GF-D8 (cell line): ENCODE data around the gene PGBD4.
A peak's percentile ranks its signal among the peaks of the same experiment; 100 is the strongest.

Source experiments
- DNase-seq: peaks from one replicate; lab custom pipeline; 2025; lab: John Stamatoyannopoulos, UW

Gene PGBD4

DNA sequence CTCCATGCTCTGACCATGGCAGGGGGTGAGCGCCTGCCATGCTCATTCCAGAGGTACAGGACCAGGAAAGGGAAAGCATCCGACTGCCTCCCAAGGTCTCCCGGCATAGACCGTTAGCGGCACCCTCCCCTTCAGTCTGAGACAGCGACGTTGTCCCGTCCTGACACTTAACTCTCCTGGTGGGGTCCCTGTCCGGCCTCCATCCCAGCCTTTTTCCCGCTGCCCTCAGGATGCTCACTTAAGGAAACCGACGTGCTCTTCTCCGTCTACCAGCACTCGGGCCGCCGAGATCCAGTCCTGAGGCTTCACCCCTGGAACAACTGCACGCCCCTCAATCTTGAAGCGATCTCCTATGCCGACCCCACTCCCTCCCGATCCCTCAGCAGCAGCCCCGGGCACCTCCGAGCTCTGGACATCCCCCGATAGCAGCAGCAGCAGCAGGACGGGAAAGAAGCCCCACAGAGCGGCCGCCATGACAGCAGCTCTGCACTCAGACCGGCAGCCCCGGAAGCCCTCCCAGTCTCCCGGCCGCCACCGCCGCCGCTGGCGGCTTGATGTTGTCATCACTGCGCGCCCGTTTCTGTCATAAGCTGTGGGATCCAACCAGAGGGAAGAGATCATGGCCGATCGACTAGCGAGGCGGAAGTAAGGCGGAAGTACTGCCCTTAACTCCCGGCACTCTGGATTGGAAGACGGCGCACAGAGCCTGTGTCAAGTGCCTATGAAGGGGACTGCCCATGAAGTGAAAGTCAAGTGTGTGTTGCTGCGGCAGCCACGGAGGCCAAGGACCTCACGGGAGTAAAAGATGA, at the start of gene PGBD4, which contains the start of gene EMC7:
Gene PGBD4, plus strand, starts transcription at position 718 of the 809 bp plus-strand sequence. CDS start 449 bp downstream, outside the sequence.
Gene EMC7, minus strand, starts transcription at position 497 of the 809 bp plus-strand sequence. Its CDS starts 23 bp downstream, at position 474.
- peak; percentile 87 for DNase-seq

DNA sequence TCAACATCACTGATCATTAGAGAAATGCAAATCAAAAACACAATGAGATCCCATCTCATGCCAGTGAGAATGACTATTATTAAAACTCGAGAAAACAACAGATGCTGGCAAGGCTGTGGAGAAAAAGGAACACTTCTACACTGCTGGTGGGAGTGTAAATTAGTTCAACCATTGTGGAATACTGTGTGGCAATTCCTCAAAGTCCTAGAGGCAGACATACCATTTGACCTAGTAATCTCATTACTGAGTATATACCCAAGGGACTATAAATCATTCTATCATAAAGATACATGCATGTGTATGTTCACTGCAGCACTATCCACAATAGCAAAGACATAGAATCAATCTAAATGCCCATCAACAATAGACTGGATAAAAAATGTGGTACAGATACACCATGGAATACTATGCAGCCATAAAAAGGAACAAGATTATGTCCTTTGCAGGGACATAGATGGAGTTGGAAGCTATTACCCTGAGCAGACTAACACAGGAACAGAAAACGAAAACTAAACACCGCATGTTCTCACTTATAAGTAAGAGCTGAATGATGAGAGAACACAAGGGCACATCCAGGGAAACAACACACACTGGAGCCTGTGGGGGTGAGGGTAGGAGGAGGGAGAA, 47.7 kb upstream of the PGBD4 start:
- no peak for DNase-seq

DNA sequence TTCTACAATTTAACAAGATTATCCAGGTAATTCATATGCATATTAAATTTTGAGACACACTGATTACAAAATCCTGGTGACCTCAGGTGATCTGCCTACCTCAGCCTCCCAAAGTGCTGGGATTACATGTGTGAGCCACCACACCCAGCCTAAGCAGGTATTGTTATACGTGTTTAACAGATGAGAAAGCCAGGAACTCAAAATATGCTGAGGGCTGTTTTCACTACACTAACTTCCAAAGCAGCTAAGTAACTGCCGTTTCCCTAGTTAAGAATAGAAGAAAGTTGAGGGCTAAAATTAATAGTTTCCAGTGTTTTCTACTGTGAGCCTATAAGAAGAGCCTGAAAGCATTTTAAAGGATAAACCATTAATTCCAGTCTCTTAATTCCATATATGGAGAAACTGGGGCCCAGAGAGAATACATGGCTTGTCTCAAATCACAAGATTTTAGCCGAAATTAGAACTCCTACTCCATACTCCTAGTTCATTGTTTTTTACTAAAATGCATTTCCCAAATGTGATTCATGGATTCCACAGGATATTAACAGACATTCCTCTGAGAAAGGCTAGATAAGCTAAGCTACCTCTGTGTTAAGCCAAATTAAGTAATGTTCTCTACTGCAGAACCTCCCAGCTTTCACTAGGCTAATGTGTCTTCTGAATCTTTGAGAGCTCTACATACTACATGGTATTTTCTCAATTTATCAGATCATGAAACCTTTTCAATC, 45.9 kb upstream of the PGBD4 start:
- DNase-seq: no peak

DNA sequence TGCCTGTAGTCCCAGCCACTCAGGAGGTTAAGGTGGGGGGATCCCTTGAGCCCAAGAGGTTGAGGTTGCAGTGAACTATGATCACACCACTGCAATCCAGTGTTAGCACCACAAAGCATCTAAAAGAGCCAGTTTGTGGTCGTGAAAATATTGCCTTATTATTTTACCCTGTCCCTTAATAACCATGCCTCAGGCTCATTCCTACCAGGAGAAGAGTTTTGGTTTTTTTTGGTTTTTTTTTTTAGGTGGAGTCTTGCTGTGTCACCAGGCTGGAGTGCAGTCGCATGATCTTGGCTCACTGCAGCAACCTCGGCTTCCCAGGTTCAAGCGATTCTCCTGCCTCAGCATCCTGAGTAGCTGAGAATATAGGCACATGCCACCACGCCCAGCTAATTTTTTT, 45.0 kb upstream of the PGBD4 start:
- no peak for DNase-seq

DNA sequence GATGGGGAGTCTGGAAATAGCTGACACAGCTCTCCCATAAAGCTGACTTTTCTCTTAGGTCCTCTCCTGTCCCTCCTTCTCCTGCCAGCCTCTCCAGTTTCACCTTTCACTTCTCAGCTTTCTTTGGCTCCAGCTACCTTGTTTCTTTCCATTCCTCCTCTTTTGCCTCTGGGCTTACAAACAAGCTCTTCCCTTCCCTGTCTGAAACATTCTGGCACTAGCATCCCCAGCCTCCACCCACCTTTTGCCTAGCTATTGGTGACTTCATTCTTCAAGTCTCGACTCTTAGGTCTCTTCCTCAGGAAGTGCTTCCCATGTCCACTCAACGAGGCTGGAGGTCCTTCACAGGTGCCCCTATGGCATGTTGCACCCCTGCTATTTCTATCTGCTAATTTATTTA, 42.4 kb upstream of the PGBD4 start:
- DNase-seq: no peak

DNA sequence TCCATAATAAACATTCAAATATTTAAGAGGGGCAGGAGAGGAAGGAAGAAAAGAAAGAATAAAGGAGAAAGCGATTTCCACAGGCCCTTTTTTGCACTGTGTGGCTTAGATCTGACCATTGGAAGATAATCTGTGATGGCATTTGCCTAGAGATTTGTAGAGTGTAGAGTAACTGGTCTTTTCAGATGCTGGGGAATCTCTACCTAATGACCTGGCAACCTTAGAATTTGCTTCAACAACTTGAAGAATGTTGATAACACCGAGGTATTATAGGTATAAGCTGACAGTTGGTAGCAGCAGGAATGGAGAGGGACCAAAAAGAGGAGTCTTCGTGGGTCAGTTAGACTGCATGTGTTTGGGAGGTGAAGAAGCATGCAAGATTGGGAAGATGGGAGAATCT, 41.9 kb upstream of the PGBD4 start:
- no peak for DNase-seq

DNA sequence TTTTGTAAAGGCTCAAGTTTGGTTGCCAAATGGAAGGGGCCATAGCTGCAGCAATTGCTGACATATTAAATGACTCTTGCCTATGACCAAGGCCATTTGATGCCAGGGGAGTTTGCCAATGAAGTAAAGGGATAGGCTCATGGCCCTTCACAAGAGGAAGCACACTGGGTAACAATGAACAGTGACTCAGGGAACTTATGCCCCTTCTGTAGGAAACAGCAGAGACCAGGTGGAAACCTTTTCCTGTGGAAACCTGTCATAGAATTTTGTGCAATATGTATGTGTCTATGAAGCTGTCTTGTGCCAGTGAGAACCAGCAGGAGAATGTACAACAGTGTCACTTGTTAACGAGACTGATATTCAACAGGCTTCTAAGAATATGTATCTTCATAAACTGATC, 37.4 kb upstream of the PGBD4 start:
- no peak for DNase-seq

DNA sequence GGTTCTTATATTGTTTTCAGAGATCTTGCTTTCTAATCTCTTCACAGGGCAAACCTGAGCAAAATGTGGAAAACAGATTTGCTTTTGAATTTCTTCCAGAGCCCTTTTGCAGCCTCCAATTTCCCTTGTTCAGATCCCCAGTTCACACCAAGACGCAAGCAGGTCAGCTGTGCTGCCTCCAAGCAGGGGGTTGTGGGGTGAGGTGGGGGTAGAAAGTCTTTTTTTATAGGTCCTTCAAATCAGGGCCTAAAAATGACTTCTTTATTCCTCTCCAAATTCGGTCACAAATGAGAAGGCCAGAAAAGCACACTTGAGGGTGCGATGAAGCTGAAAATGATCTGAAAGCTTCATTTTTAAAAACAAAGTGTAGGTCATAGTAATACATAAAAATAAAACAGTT, 36.6 kb upstream of the PGBD4 start:
- no peak for DNase-seq

DNA sequence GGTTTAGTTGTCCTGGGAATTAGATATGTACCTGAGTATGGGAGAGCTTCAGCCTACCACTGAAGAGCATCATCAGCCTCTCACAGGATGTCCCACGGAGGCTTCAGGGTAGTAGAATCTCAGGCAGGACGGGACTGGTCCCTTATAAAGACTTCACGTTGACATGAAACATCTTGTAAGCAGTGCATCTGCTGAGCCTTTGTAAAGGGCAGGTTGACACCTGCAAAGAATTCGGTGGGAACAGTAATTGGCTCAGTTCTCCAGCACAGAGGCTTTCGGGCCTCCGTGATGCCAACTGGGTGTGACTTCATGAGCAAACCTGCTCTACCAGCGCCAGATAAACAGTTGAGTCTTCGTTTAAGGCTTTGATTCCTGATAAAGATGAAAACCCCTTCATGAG, 35.9 kb upstream of the PGBD4 start:
- no peak for DNase-seq

DNA sequence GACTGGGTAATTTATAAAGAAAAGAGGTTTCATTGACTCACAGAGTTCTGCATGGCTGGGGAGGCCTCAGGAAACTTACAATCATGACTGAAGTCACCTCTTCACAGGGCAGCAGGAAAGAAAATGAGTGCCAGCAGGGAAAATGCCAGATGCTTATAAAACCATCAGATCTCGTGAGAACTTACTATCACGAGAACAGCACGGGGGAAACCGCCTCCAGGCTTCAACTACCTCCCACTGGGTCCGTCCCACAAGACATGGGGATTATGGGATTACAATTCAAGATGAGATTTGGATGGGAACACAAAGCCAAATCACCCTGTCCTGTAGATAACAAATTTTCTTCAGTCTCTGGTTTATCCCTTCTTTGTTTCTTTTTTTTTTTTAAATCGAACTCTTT, 31.9 kb upstream of the PGBD4 start:
- no peak for DNase-seq

DNA sequence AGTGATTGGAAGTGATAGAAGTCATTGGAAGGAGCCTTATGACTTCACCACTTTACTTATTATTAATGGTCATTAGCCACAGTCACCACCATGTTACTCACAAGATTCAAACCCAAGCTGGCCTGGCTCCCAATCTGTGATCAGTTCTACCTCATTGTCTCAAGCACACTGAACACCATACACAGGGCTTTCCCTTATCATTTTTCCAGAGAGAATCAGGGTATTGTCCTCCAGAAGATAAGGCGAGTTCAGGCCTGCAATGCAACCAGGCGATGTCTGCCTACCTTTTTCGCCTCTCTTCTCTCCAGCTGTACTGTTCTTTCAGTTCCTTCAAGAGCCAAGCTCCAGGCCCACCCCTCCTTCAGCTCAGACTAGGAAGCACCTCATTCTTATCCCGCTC, 25.1 kb upstream of the PGBD4 start:
- no peak for DNase-seq

DNA sequence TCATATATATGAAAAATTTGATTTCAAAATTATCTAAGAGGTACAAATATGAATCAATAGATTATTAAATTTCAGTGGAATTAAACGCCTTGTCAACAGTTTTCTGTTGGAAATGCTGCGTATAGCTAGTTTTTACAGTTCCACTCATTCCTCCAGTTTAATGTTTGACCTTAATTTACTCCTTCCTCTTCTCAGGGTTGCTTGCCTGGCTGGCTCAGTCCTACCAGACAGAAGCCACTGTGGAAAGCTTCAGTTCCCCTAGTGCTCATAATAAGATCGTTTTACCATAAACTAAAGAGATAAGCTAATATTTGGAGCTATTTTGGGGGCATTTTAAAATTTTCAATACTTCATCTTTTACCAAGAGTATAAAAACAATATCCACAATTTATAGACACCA, 23.0 kb upstream of the PGBD4 start:
- DNase-seq: no peak

DNA sequence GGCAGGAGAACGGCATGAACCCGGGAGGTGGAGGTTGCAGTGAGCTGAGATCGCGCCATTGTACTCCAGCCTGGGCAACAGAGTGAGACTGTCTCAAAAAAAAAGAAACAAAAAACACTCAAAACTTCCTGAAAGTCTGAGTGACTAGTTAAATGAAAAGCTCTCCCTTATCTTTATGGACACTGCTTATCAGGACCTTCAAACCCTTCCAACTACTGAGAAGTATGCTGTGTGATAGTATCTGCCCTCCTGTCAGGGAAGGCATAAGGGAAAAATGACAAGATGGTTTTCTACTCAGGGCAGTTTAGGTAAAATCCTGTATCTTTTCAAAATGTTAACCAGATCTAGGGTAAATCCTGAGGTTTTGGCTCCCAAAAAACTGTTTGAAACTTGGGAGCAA, 22.0 kb upstream of the PGBD4 start:
- no peak for DNase-seq

DNA sequence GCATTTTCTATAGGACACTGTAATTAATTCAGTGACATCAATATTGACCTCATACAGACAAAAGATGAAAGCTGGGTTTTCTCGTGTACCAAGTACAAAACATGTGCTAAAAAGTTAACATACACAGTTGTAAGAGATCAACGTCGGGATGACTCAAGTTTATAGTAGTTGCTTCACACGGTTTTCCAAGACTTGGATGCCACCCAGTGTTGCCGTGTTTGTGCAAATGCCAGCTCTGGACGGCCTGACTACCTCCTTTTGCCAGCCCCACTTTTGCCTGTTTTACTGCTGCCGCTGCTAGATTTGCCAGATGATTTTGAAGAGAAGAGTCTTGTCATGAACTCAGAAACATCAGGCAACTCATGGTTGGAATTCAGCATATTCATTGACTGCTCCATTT, 17.8 kb upstream of the PGBD4 start:
- DNase-seq: no peak

DNA sequence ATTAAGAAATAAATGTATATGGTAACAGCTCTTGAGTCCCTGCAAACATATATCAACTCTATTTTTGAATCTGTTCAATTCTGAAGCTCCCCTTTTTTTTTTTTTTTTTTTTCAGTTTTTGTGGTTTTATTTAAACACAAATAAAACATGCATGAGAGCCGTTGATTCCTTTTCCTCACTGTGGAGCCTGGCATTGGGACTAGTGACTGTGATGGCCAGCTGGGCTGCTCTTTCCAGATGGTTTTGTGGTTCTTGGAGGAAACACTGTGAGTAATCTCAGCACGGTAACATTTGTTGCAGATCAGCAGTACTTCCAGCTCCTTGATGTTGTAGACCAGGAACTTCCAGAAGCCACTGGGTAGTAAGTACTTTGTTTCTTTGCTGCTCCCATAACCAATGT, 16.1 kb upstream of the PGBD4 start:
- DNase-seq: no peak

DNA sequence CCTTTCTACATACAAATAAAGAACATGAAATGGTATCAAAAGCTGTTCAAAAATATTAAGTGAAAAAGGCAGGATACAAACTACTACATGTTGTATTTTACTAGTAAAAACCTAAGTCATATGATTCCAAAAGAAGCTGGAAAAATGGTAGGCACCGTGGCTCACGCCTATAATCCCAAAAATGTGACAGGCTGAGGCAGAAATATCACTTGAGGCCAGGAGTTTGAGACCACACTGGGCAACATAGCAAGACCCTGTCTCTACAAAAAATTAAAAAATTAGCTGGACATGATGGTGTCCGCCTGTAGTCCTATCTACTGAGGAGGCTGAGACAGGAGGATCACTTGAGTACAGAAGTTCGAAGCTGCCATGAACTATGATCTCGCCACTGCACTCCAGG, 2.0 kb upstream of the PGBD4 start:
- no peak for DNase-seq

DNA sequence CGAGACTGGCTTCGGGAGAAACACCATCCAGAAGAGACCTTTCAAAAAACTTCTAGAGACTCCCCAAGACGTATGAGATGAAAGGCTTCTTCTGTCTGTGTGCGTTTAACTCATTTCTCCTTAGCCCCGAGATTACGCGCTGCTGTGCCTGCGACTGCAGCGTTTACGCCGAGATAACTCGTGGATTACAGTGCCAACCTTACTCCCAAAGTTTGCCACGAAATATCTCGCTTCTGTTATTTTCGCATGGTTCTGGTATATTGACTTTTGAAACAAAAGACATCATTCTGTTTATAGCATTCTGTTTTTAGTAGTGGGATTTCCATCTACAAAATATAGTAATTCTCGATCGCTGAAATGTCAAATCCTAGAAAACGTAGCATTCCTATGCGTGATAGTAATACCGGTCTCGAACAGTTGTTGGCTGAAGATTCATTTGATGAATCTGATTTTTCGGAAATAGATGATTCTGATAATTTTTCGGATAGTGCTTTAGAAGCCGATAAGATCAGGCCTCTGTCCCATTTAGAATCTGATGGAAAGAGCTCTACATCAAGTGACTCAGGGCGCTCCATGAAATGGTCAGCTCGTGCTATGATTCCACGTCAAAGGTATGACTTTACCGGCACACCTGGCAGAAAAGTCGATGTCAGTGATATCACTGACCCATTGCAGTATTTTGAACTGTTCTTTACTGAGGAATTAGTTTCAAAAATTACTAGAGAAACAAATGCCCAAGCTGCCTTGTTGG, 467 bp downstream of the PGBD4 start:
- no peak for DNase-seq

DNA sequence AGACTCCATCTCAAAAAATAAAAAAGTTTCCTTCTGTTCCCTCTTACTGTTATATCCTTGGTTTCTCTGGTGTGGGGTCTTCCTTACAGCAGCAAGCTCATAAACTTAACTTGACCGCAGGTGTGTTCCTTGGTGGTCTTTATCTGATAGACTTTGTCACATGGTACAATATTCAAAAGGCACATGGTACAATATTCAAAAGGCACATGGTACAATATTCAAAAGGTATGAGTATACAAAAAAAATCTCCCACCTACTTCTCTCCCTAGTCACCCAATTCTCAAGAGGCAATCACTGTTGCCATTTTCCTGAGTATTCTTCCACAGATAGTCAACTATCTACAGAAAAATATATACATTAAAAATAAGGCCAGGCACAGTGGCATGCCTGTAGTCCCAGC, 4.5 kb downstream of the PGBD4 start:
- no peak for DNase-seq

DNA sequence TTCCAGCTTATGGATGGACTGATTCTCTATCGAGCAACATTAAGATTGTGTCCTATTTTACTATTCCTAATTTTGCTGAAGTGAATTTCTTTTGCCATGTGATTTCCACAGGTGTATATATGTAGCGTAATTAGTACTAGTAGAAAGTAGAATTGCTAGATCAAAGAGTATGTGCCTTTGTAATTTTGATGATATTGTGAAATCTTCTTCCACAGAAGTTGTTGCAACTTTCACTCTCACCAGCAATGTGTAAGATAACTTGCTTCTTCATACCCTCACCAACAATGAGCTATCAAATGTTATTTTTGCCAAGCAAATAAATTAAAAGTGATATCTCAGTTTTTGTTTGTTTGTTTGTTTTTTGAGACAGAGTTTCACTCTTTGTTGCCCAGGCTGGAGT, 5.4 kb downstream of the PGBD4 start:
- no peak for DNase-seq

DNA sequence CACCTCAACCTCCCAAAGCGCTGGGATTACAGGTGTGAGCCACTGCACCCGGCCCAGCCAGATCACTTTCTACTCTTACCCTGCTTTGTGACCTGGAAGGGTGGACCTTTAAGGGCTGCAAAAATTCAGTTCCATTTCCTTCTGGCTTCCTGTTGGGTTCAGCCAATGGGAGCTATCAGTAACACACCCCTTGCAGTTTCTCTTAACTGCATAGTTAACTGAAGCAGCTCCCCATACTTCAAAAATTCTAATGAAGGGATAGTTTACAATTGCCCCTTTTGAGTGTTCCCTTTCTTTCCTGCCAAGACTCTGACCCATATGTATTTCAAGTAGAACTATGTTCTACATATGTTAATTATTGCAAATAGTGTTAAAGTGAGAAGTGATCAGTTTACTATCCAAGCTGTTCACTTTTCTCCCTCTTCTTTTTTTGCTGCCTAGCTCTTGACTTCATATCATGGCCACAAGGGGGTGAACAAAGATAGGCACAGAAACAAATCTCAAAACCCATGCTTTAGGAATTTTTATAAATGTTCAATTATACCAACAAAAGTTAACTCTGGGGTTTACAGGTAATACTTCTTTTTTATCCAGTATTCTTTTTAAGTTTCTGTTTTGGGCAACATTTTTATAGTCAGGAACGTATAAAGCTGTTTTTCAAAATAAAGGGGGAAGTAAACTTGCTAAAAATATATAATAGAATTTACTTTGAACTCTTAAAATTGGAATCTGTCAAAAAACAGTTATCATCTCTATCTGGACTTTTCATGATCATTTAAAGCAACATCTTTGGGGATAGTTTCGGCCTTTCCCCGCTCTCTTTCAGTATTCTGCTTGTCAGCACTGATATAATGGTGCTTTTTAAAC, 8.1 kb downstream of the PGBD4 start:
- DNase-seq: no peak

DNA sequence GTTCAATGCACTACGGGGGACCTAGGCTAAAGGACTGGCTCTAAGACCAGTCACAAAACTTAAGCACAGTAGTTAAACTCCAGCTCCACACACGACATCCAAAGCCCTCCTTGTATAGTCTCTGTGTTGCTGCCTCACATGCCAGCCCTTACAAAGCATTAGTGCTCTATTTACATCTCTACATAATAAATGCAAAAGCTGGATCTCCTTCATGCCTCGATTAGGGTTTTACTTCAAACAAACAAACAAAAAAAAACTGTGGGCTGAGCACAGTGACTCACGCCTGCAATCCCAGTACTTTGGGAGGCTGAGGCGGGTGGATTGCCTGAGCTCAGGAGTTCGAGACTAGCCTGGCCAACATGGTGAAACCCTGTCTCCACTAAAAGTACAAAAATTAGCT, 9.6 kb downstream of the PGBD4 start:
- DNase-seq: no peak
